ENCODE results near the gene ASPG.

The ASPG gene

DNA sequence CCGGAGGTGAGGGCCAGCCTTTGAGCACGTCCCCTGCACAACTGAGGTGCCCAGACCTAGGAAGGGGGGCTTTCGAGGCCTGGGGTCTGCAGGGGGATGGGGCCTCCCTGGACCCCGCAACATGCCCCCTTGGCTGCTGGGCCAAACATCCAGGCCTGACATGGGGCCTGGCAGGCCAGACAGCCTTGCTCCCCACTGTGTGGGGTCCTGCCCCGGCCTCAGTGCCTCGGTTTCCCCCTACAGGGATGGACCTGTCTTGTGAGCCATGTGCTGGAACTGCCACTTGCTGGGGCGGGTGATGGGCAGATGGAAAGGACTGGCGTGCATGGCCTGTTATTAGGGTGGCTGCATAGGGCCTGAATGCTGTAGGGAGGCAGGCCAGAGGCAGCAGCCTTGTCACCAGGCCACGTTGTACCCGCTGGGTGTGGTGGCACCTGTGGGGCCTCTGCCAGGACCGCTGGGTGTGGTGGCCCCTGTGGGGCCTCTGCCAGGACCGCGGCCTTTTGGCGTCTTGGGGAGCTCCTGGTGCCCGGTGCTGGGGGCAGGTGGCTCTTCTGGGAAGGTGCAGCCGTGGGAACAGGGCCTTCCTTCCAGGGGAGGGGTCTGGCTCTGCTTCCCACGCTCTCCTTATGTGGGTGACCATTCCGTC lies 20.4 kb downstream of the ASPG start:
- TF ChIP-seq, protein P1, sequence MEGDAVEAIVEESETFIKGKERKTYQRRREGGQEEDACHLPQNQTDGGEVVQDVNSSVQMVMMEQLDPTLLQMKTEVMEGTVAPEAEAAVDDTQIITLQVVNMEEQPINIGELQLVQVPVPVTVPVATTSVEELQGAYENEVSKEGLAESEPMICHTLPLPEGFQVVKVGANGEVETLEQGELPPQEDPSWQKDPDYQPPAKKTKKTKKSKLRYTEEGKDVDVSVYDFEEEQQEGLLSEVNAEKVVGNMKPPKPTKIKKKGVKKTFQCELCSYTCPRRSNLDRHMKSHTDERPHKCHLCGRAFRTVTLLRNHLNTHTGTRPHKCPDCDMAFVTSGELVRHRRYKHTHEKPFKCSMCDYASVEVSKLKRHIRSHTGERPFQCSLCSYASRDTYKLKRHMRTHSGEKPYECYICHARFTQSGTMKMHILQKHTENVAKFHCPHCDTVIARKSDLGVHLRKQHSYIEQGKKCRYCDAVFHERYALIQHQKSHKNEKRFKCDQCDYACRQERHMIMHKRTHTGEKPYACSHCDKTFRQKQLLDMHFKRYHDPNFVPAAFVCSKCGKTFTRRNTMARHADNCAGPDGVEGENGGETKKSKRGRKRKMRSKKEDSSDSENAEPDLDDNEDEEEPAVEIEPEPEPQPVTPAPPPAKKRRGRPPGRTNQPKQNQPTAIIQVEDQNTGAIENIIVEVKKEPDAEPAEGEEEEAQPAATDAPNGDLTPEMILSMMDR (IDR thresholded peaks at IDR 0.05): no peak

DNA sequence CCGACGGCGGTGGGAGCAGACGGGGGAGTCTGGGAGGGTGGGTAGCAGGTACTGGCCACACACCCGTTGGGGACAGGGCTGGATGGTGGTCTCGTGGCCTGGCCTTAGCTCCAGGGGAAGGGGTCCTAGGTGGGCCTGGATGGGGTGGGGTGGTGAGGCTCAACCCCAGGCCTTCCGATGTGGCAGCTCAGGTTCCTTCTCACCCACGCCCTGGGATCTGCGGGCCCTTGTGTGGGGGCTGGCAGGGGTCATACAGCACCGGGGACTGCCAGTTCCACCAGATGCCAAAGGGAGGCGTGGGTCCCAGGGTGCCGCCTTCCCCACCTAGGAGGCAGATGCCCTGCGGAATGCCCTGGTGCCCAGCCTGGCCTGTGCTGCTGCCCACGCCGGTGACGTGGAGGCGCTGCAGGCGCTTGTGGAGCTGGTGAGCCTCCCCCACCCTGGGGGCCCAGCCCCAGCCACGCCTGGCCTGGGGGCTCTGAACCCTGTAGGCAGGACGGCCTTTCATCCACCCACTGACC lies 21.0 kb downstream of the ASPG start:
- TF ChIP-seq, protein P1 (IDR thresholded peaks at IDR 0.05): no peak

DNA sequence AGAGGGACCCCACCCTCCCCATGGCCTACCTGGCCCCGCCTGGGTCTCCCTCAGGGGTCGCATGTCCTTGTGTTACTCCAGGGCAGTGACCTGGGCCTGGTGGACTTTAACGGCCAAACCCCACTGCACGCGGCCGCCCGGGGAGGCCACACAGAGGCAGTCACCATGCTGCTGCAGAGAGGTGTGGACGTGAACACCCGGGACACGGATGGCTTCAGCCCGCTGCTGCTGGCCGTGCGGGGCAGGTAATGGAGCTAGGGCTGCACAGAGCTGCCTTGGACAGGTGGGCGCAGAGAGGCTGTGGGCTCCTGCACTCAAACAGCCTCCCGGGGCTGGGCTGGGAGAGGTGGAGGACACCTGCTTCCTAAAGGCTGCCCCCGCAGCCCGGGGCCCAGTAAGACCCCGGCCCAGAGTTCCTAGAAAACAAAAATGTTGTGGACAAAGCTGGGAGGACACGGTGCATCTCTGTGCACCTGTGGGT lies 21.6 kb downstream of the ASPG start:
- TF ChIP-seq, protein P1 (IDR thresholded peaks at IDR 0.05): no peak

DNA sequence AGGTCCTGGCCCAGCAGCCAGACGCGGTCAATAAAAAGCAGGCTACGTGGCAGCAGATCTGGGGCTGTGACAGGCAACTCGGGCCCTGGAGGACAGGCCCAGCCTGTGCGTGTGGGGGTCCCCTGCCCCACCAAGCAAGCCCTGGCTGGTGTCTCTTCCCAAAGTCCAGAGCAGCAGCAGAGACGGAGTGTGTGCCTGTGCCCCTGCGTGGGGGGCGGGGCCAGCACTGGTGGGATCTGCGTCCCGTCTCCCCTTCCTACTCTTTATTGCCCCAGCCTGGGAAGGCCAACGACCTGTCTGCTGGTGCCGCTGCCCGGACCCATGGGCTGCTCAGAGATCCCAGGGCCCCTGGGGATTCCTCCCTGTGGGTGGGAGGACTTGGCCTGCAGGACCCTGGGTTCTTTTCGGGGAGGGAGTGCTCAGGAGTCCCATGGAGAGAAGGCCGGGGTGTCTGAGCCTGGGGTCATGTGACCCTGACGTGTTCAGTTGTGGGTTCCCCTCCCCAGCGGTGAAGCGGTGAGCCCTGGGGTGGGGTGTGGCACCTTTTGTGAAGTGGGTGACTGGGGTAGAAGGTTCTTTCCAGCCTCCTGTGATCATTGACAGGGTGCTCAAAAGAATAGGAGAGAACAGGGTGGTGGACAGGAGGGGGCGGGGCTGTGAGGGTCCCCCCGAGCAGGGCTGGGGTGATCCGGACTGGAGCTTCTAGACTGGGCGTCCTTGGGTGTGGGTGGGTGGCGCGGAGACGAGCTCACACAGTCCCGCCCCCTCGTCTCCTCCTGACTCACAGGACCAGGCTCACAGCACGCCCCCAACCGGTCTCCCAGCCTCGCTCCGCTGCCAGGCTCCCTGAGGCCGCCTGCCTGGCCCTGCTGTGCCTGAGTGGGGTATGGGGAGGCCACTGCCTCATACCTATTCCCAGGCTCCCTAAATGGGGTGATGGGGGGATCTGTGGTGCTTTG lies 22.4 kb downstream of the ASPG start:
- TF ChIP-seq, protein P1 (IDR thresholded peaks at IDR 0.05): no peak

DNA sequence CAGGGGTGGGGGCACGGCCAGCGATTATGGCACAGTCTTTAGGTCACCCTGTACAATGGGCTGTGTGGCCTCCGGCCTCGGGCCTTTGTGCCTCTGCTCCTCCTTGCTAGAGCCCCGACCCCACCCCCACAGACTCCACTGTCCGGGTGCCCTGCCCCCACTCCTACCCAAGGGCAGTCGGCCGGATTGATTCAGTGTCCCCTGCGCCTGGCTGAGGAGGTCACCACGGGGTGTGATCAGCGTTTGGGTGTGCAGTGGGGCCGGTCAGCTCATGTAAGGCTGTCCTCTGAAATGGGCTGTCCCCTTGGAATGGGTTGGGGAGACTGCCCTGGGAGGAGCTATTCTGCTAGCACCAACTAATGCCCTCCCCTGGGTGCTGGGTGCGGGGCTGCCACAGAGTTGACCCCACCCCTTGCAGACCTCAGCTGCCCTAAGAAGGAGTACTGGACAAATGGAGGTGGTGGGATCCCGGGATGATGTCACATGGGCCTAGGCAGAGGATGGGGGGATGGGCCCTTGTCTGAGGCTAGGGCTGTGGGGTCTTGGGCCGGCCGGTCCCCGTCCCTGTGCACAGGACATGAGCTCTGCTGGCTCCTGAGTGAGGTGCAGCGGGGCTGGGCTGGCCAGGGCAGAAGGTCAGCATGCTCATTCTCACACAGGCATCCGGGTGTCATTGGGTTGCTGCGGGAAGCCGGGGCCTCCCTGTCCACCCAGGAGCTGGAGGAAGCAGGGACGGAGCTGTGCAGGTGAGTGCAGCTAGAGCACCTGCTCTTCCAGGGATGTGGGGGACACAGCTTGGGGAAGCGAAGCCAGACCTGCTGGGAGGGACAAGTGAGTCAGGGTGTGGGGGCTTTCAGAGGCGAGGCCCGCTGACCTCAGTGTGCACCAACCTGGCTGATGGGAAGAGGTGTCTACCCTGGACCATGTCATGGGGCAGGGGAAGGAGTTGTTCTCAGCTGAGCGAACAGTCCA lies 23.4 kb downstream of the ASPG start:
- TF ChIP-seq, protein P1 (IDR thresholded peaks at IDR 0.05): no peak

DNA sequence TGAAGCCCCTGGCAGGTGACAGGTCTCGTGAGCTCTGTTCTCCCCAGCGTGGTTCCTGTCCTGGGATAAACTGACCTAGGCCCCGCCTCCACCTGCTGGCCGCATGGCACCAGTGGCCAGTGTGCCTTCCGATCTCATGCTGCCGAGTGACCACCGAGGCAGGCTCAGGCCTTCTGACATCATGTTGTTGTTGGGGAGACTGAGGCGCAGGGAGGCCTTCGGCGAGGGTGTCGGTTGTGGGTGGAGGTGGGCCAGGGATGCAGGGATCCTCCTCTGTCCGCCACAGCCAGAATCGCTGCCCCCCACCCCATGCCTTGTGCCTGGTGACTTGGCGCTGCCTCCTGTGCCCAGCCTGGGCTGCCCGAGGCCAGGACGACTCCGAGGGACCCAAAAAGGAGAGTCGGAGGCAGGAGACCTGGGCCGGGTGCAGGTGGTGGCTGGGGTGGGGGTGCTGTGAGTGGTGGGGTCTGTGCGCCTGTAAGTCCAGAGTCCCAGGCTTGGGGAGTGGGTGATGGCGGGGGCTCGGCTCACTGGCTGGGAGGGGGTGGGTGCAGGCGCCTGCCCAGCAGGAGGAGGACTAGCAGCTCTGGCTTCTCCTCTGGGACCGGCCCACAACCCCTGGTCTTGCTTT lies 24.3 kb downstream of the ASPG start:
- TF ChIP-seq, protein P1 (IDR thresholded peaks at IDR 0.05): no peak
